K562 (cell line): ENCODE results near the gene NHS. TPM values are rescaled to one million over a fixed set of nuclear protein-coding genes. Genes with fewer than 3 reads are reported as not detected.

ENCODE experiments used
- MGA ChIP-seq: fragments of 450-650 bp; IDR thresholded peaks from 2 replicates; pipeline ENCODE4 v1.6.1; 2016; ENCODE audit warnings: mild to moderate bottlenecking, moderate library complexity
- ZNF3 ChIP-seq: fragments of 250-450 bp; sonication (Bioruptor Pico); IDR thresholded peaks from 2 replicates; pipeline ENCODE4 v1.5.0; 2021; ENCODE audit warnings: mild to moderate bottlenecking, moderate library complexity
- ZNF436 ChIP-seq: fragments of 250-450, 450-650 bp; sonication (Bioruptor Pico); formaldehyde crosslinking; IDR thresholded peaks from 2 replicates; pipeline ENCODE4 v1.7.0; 2020; ENCODE audit warnings: mild to moderate bottlenecking
- polyA plus RNA-seq, 8 experiments: library from polyadenylated mRNA; depleted of rRNA in 4 of 8; stranded (reverse) in 5 of 8; unstranded in 3 of 8; fragments of >200 nt; fragmentation: Nextera tagmentation in 2 of 8; fragmentation: Illumina TruSeq in 1 of 8; extraction: Ambion mirVana in 2 of 8; extraction: Trizol in 1 of 8; gene quantifications; 2 replicates each; pipeline versions ENCODE4 v1.2.1 to v1.2.3, GENCODE V29; 2011 to 2014; ENCODE audit warnings: inconsistent platforms in 1 of 8, missing spikeins in 1 of 8
- total RNA-seq, 7 experiments: library from RNA; depleted of rRNA in 6 of 7; stranded (reverse); fragments of >200 nt in 6 of 7; fragmentation: Illumina TruSeq in 2 of 7; extraction: Trizol in 2 of 7; gene quantifications; 2 replicates each; pipeline versions ENCODE4 v1.2.1 to v1.2.3, GENCODE V29; 2011 to 2021; ENCODE audit warnings: low replicate concordance in 1 of 7

Gene NHS
- total and polyA plus RNA-seq, 9 of the 15 experiments (the other 6 are each of a cell fraction or from before 2014, with no cell fraction given), result 0.02 TPM; not detected in 8

DNA sequence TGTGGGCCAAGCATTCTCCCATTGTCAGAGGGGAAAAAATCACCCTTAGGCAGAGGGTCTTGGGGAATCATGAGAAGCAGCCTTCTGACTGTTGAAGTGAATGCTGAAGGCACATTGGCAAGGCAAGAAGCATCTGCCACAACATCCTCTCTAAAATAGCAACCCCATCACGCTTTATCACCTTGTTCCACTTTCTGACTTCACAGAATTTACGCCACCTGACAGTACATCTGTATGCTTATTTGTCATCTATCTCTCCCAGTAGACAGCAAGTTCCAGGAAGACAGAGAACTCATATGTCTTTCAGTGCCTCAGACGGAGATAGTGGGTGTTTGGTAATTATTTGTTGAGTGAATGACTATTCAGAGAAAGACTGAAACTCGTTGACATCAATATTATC, 293.9 kb downstream of the NHS start (continued):
- TF ChIP-seq MGA (no peak), ZNF3 (no peak), ZNF436 (CRISPR knock-in tag) (no peak)
